NB4 (cell line): ENCODE data around the gene AP4B1.

ENCODE experiments used
- CTCF ChIP-seq: IDR thresholded peaks from one replicate; pipeline ENCODE4 v1.5.1; 2012; ENCODE audit warnings: low read depth, low read length
- MYC ChIP-seq: IDR thresholded peaks from 2 replicates; pipeline ENCODE4 v1.6.1; 2011; ENCODE audit warnings: low read depth, low read length
- POLR2A ChIP-seq: IDR thresholded peaks from 2 replicates; pipeline ENCODE4 v1.6.1; 2011; ENCODE audit warnings: mild to moderate bottlenecking; ENCODE audit not compliant: insufficient read length; ENCODE audit errors: extremely low read depth
- TF ChIP-seq, protein P1 (sequence below): IDR thresholded peaks from 2 replicates; pipeline ENCODE4 v1.6.1; 2011; ENCODE audit warnings: low read depth, low read length

GRCh38 chr1:113875714-113876113 lies 28.9 kb downstream of the AP4B1 start:
- TF ChIP-seq CTCF (no peak), POLR2A (no peak), MYC (no peak)
- TF ChIP-seq, protein P1, sequence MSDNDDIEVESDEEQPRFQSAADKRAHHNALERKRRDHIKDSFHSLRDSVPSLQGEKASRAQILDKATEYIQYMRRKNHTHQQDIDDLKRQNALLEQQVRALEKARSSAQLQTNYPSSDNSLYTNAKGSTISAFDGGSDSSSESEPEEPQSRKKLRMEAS: no peak
